Measurements from ENCODE around the gene ENAM. TPM values are rescaled to one million over a fixed set of nuclear protein-coding genes. Genes with fewer than 3 reads are reported as not detected.
"Not testable (repeated sequence)": the region's sequence is repeated elsewhere in the genome, so short reads cannot be mapped to it uniquely, and the experiment has no call there.

Gene ENAM
- polyA plus RNA-seq, 3 donors: 4.0 to 7.2 (median 6.8) TPM

- not testable (repeated sequence) for DNase-seq (ENCODE audit: extremely low read depth in 1 of 11, low read depth in 9 of 11, low spot score in 4 of 11)
Measured at GRCh38 chr4:70661309-70661922, 32.9 kb downstream of the ENAM start.

DNA sequence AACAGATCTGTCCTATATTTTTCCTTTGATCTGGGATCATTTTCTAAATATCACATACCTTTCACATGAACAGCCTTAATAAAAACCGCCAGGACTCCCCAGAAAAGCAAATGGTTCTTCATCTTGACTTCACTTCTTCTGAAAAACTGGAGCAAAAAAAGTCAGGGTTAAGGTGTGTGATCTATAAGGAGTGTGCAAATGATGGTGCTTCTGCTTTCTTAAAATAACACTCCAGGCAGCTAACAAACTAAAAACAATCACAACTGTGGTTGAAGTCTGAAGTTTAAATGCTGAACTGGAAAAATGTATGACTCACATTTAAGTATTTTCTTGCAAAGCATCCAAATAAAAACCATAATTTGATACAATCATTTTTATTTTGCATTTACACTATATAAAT is 37.8 kb downstream of the ENAM start, which contains the start of gene JCHAIN:
Gene JCHAIN, minus strand, starts transcription at position 140 of the 400 bp plus-strand sequence. Its CDS starts 18 bp downstream, at position 122.
- no peak for DNase-seq (ENCODE audit: extremely low read depth in 1 of 11, low read depth in 9 of 11, low spot score in 4 of 11)

- DNase-seq (ENCODE audit: extremely low read depth in 1 of 11, low read depth in 9 of 11, low spot score in 4 of 11): no peak
Measured at GRCh38 chr4:70667740-70668535, 39.4 kb downstream of the ENAM start.

DNA sequence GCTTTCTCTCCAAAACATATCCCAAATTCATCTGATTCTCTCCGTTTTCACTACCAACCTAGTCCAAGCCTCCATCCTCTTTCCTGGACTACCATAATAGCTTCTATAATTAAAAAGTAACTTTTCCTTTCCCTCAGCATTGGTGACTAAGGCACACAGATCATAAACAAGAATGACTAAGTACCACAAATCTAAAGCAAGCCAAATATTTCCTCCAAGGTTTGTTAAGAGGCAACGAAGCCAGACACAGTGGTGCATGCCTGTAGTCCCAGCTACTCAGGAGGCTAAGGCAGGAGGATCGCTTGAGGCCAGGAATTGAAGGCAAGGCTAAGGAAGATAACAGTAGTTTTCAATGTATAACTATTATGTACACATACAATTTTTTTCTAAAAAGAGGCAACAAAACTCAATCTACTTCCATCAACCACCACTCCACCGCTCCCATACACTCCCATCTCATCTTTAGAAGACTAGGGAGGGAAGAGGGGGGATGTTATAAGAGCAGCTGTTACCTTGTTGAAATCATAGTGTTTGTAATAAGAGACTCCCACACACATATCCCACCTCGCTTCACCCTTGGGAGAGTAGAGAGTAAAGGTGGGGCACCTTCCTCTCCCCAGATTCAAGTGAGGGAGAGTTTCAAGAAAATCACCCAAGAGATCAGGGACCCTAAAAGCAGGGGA is 41.9 kb downstream of the ENAM start:
- no peak for DNase-seq (ENCODE audit: extremely low read depth in 1 of 11, low read depth in 9 of 11, low spot score in 4 of 11)

- DNase-seq (ENCODE audit: extremely low read depth in 1 of 11, low read depth in 9 of 11, low spot score in 4 of 11): no peak
Measured at GRCh38 chr4:70671091-70671490, 42.5 kb downstream of the ENAM start.

DNA sequence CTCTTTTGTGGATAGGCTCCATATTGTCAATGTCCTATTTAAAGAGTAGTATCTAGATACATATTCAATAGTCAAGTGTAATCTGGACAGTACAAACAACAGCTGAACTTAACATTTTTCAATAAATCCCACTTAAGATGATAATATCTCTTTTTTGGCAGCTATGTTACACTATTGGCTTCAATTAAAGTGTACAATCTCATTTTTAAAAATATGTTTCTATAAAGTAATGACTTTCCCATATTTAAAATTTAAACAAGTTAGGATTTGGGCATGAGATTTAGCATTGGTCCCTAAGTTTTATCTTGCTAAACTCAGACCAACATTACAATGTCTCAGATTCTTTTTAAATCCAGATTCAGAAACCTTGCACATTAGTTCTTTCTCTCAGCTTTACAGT is 45.6 kb downstream of the ENAM start:
- no peak for DNase-seq (ENCODE audit: extremely low read depth in 1 of 11, low read depth in 9 of 11, low spot score in 4 of 11)

GRCh38 chr4:70674731-70675130 is 46.2 kb downstream of the ENAM start:
- DNase-seq (ENCODE audit: extremely low read depth in 1 of 11, low read depth in 9 of 11, low spot score in 4 of 11): no peak

GRCh38 chr4:70676554-70677090 is 48.1 kb downstream of the ENAM start:
- no peak for DNase-seq (ENCODE audit: extremely low read depth in 1 of 11, low read depth in 9 of 11, low spot score in 4 of 11)

GRCh38 chr4:70678383-70678999 is 49.9 kb downstream of the ENAM start:
- no peak for DNase-seq (ENCODE audit: extremely low read depth in 1 of 11, low read depth in 9 of 11, low spot score in 4 of 11)

GRCh38 chr4:70680934-70681333 is 52.4 kb downstream of the ENAM start:
- DNase-seq (ENCODE audit: extremely low read depth in 1 of 11, low read depth in 9 of 11, low spot score in 4 of 11): peak in 6 of 11 donors; percentile 31 to 63 (median 51)

DNA sequence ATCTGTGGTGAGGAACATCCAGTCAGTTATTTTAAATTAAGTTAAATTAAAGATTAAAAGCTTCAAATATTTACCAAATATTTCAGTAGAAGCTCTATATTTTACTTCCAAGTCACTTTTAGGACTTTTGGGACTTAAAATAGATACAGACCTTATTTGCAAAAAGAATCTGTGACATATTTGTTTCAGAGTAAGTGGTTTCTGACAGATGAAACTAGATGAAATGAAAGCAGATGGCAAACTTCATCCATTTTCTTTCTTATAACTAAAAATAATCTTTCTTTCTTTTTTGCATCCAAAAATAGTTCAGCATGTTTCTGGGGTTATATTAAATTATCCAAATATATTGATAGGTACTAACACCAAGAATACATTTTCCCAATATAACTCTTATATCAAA is 53.2 kb downstream of the ENAM start:
- peak in 2 of 11 donors; percentile 4 to 20 for DNase-seq (ENCODE audit: extremely low read depth in 1 of 11, low read depth in 9 of 11, low spot score in 4 of 11)

GRCh38 chr4:70682142-70682541 is 53.6 kb downstream of the ENAM start:
- not testable (repeated sequence) for DNase-seq (ENCODE audit: extremely low read depth in 1 of 11, low read depth in 9 of 11, low spot score in 4 of 11)

DNA sequence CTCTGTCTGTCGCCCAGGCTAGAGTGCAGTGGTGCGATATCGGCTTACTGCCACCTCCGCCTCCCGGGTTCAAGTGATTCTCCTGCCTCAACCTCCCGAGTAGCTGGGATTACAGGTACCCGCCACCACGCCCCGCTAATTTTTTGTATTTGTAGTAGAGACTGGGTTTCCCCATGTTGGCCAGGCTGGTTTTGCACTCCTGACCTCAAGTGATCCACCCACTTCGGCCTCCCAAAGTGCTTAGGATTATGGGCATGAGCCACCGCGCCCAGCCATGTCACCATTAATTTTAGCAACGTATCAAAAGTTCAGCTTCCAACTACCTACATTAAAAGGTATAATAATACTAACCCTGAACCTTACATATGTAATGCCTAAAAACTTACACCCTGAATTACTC is 58.8 kb downstream of the ENAM start:
- no peak for DNase-seq (ENCODE audit: extremely low read depth in 1 of 11, low read depth in 9 of 11, low spot score in 4 of 11)

DNA sequence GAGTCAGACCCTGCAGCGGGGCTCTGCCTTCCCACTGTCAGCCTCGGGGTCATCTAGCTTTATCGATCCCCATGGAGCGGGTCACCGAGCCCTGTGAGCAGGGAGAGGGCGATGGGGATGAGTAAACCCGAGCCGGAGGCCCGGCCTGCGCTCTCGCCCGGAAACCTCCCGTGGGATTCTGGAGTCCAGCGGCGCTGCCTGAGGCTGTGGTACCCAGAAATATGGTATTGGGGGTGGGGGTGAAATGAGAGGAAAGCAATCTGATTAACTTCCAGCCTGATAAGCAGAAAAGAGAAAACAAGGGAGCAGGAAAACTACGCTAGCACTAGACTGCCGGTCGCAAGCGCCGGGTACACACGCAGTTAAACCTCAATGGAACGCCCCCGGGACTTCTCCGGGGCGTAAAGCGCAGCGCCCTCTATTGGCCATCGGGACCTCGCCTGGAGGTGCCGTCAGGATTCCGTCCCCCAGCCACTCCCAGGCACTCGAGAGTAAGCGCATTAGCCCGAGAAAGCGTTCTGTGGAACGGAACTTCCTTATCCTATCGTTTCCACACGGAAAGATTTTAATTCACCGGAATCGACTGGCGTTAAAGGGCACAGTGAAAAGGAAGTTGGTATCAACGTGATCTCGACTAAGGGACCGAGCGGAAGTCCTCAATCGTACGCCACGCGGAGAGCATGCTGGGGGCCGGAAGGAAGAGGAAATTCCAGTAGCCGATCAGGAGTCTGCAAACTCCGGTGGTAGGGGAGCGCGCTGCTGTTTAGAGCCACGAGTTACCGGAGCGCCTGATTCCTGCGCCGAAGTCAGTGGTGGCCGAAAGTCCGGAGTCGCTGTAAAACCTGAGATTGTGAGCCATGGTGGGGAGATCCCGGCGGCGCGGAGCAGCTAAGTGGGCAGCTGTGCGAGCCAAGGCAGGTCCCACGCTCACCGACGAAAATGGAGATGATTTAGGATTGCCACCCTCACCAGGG is 59.6 kb downstream of the ENAM start, which contains the start of gene UTP3:
Gene UTP3, plus strand, starts transcription at position 712 of the 974 bp plus-strand sequence. Its CDS starts 146 bp downstream, at position 858.
- DNase-seq (ENCODE audit: extremely low read depth in 1 of 11, low read depth in 9 of 11, low spot score in 4 of 11): peak; percentile 96 to 99 (median 98)

DNA sequence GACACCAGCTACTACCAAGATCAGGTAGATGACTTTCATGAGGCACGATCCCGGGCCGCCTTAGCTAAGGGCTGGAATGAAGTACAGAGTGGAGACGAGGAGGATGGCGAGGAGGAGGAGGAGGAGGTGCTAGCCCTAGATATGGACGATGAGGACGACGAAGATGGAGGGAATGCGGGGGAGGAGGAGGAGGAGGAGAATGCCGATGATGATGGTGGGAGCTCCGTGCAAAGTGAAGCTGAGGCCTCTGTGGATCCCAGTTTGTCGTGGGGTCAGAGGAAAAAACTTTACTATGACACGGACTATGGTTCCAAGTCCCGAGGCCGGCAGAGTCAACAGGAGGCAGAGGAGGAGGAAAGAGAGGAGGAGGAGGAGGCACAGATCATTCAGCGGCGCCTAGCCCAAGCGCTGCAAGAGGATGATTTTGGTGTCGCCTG is 60.3 kb downstream of the ENAM start:
- peak in 1 of 11 donors; percentile 18 for DNase-seq (ENCODE audit: extremely low read depth in 1 of 11, low read depth in 9 of 11, low spot score in 4 of 11)

DNA sequence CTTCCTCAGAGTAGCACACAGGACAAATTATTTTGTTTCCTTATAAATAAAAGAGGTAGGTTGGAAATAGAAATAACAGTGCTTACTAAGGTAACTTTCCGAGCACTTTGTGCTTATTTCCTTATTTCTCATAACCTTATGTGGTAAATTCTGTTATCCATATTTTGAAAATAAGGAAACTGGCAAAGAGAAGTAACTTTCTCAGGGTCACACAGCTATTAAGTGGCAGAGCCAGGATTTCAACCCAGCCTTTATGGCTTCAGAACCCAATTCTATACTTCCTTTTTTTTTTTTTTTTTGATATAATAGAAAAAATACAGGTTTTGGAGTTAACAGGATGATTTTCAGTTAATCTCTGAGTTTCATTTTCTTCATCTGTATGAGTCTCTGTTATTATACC is 63.1 kb downstream of the ENAM start:
- DNase-seq (ENCODE audit: extremely low read depth in 1 of 11, low read depth in 9 of 11, low spot score in 4 of 11): no peak

DNA sequence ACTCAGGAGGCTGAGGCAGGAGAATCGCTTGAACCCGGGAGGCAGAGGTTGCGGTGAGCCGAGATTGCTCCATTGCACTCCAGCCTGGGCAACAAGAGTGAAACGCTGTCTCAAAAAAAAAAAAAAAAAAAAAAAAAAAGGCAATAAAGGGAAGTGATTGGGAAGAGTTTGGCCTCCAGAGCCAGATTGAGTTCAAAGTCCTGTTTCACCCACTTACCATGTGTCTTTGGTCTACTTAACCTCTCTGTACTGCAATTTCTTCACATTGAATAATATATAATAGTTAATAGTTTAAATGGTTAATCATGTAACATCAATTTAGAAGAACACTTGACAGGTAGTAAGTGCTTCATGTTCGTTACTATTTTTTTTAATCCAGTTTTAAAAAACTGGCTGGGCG is 66.1 kb downstream of the ENAM start:
- DNase-seq (ENCODE audit: extremely low read depth in 1 of 11, low read depth in 9 of 11, low spot score in 4 of 11): not testable (repeated sequence)
